Heart right ventricle (tissue), 16 donors: ENCODE data around the gene FXR2. TPM values are rescaled to one million over a fixed set of nuclear protein-coding genes. Genes with fewer than 3 reads are reported as not detected.
A peak's percentile ranks its signal among the peaks of the same experiment; 100 is the strongest.
"Not testable (repeated sequence)": the region's sequence is repeated elsewhere in the genome, so short reads cannot be mapped to it uniquely, and the experiment has no call there.

Experiments used
- ATAC-seq, 8 donors: fragments of 200-7000 bp; cut with Tn5 transposase; one replicate each; pipeline ENCODE4 v1.9.1; 2020; ENCODE audit warnings: mild to moderate bottlenecking in 8 of 8, moderate library complexity in 8 of 8, moderate number of reproducible peaks in 1 of 8
- DNase-seq, 2 donors: peaks; one replicate each; pipeline ENCODE4 v3.0.0-alpha.2; 2020
- H3K27ac ChIP-seq, 10 donors: fragments of 200-600 bp; sonication (generic) in 2 of 10; one replicate each; pipeline versions ENCODE4 v1.5.0 to v1.8.0; 2020 to 2022; ENCODE audit warnings: mild to moderate bottlenecking in 3 of 10
- H3K27me3 ChIP-seq, 7 donors: fragments of 200-600 bp; one replicate each; pipeline ENCODE4 v1.8.0; 2021 to 2022; ENCODE audit warnings: mild to moderate bottlenecking in 2 of 7
- H3K36me3 ChIP-seq, 9 donors: fragments of 200-600 bp; sonication (generic) in 1 of 9; one replicate each; pipeline versions ENCODE4 v1.5.0 to v1.8.0; 2020 to 2022; ENCODE audit warnings: mild to moderate bottlenecking in 2 of 9
- H3K4me1 ChIP-seq, 9 donors: fragments of 200-600 bp; sonication (generic) in 1 of 9; one replicate each; pipeline versions ENCODE4 v1.5.0 to v1.8.0; 2020 to 2022; ENCODE audit warnings: mild to moderate bottlenecking in 4 of 9
- H3K4me3 ChIP-seq, 10 donors: fragments of 200-600 bp; sonication (generic) in 2 of 10; one replicate each; pipeline versions ENCODE4 v1.5.0 to v1.8.0; 2020 to 2022; ENCODE audit warnings: mild to moderate bottlenecking in 7 of 10, moderate library complexity in 2 of 10
- H3K9me3 ChIP-seq, 11 donors: fragments of 200-600 bp in 10 of 11; sonication (generic) in 2 of 11; one replicate each; pipeline versions ENCODE4 v1.5.0 to v1.8.0; 2013 to 2022; ENCODE audit warnings: mild to moderate bottlenecking in 2 of 11, control low read depth in 1 of 11, moderate library complexity in 1 of 11
- WGBS, 2 donors: extraction: QIAGEN DNeasy Blood & Tissue Kit; methylation state at CpG; one replicate each; pipeline ENCODE4 v1.1.7; 2013; ENCODE audit warnings: inconsistent platforms in 1 of 2; 5-methylcytosine and 5-hydroxymethylcytosine counted together
- intact Hi-C, 10 donors: fragments of 100-400 bp; cut with DNase I; formaldehyde crosslinking; loops; one replicate each; pipeline versions ENCODE4 v1.11.1 to v1.14.2; 2022
- polyA plus RNA-seq, 2 donors: library from polyadenylated mRNA; stranded (reverse); fragments of 200-250 nt; gene quantifications; one replicate each; pipeline ENCODE4 v1.2.3, GENCODE V29; 2013
- total RNA-seq, 10 donors: library from RNA; stranded (reverse); fragmentation: NEBNext Ultra II Directional in 3 of 10; extraction: Animal tissue kit (Norgen Biotek cat#: 25700) in 3 of 10; gene quantifications; one replicate each; pipeline versions ENCODE4 v1.2.1 to v1.2.4, GENCODE V29; 2021 to 2023
- TF ChIP-seq, protein P1 (sequence below), 9 donors: fragments of 200-600 bp; sonication (generic) in 2 of 9; IDR thresholded peaks; one replicate each; pipeline versions ENCODE4 v1.5.0 to v1.8.0; 2021 to 2022; ENCODE audit warnings: antibody characterized with exemption in 9 of 9, mild to moderate bottlenecking in 5 of 9, moderate library complexity in 1 of 9
- donor health status: Arrhythmogenic right ventricular cardiomyopathy.
- donor health status: ischemic (EF 13 %, LVEDD 7.1; RV severe dilation, severe dysfunction).
- donor health status: healthy with polysubstance abuse.
- donor health status: DM: no; HTN: yes; CAD: no.
- donor health status: DM: no; HTN: no; CAD: no.
- donor health status: ischemic (EF 25% LVEDD 6.9; RV normal size, moderate dysfunction).
- donor health status: ischemic (EF 25% LVEDD 5.7; RV mildly dilated, moderate dysfunction).
- donor health status: healthy.
- donor health status: DM: yes; HTN: yes; CAD: no.
- donor health status: Ischemic cardiomyopathy.
- donor health status: ischemic (EF 35%, LVEDD 5.7; RV mildly dilated, moderate dysfunction).
- donor health status: nonischemic (EF 11% LVEDD 7.7; RV severe dilation, severe dysfunction).
- donor health status: DM: yes; HTN: yes; CAD: no.
- donor health status: PGD.
- donor health status: ischemic (EF 29% LVEDD 5.4; RV normal size, mild dysfunction).
- donor health status: nonischemic (EF 23%, LVEDD 6.1; RV moderate dilation, normal function).

Gene FXR2
- total and polyA plus RNA-seq, 12 donors, result 52.2 to 111 (median 90.5) TPM

DNA sequence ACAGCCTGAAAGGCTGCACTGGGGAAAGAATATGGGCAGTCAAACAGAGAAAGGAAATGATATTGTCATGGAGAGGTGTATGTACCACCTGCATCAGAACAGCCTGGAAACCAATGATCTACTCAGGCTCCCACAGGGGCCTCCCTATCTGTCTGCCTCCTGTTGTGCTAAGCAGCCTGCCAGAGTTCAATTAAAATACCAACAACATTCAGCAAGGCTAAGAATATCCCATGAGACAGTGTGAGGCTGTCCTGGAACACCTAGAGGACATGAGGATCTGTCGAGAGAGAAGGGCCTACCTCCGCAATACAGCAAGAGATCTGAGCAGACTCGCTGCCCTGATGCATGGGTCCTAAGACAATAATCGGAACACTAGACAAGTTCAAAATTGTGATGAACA is 8.4 kb downstream of the FXR2 start:
- peaks cover 0 to 81% (median 39%) of the 10 kb centered on the region in 9 donors for H3K36me3 ChIP-seq
- peak overlapping the region; percentile 52 to 91 (median 77) for H3K27ac ChIP-seq
- no peak overlapping the region for H3K4me3 ChIP-seq
- H3K27me3 ChIP-seq, result no peaks in the 10 kb centered on the region
- TF ChIP-seq, protein P1, sequence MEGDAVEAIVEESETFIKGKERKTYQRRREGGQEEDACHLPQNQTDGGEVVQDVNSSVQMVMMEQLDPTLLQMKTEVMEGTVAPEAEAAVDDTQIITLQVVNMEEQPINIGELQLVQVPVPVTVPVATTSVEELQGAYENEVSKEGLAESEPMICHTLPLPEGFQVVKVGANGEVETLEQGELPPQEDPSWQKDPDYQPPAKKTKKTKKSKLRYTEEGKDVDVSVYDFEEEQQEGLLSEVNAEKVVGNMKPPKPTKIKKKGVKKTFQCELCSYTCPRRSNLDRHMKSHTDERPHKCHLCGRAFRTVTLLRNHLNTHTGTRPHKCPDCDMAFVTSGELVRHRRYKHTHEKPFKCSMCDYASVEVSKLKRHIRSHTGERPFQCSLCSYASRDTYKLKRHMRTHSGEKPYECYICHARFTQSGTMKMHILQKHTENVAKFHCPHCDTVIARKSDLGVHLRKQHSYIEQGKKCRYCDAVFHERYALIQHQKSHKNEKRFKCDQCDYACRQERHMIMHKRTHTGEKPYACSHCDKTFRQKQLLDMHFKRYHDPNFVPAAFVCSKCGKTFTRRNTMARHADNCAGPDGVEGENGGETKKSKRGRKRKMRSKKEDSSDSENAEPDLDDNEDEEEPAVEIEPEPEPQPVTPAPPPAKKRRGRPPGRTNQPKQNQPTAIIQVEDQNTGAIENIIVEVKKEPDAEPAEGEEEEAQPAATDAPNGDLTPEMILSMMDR (IDR thresholded peaks at IDR 0.05), result no peak
- intact Hi-C loops, result no loop called here
- H3K9me3 ChIP-seq, result no peaks in the 10 kb centered on the region
- peak in 1 of 2 donors; percentile 44 for DNase-seq
- peak; percentile 86 to 98 (median 94) for ATAC-seq
- 50 to 69% methylated on average over 4 of the region's 4 CpGs for WGBS, 2 donors
- peaks cover 3 to 49% (median 18%) of the 10 kb centered on the region in 9 donors for H3K4me1 ChIP-seq

DNA sequence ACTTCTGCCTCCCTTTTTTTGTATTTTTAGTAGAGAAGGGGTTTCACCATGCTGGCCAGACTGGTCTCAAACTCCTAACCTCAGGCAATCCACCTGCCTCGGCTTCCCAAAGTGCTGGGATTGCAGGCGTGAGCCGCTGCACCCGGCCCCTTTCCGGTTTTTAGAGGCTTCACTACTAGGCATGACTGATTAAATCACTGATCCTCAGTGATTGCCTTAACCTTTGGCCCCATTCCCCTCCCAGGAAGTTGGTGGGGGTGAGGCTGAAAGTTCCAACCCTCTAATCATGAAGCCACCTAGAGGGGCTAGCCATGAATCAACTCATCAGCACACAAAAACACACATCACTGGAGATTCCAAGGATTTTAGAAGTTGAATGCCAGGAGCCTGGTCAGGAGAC is 17.1 kb downstream of the FXR2 start:
- H3K36me3 ChIP-seq, result peaks cover 15 to 98% (median 87%) of the 10 kb centered on the region in 9 donors
- not testable (repeated sequence) for H3K9me3 ChIP-seq, H3K4me3 ChIP-seq, H3K27me3 ChIP-seq, H3K4me1 ChIP-seq, H3K27ac ChIP-seq, DNase-seq, ATAC-seq
- 85 to 89% methylated on average over 5 of the region's 5 CpGs for WGBS, 2 donors
- intact Hi-C loops, result loop anchor here in 1 of 10 donors (10.0 kb wide), 1 partner anchor 83 kb away; no protein-coding TSS in a partner anchor

DNA sequence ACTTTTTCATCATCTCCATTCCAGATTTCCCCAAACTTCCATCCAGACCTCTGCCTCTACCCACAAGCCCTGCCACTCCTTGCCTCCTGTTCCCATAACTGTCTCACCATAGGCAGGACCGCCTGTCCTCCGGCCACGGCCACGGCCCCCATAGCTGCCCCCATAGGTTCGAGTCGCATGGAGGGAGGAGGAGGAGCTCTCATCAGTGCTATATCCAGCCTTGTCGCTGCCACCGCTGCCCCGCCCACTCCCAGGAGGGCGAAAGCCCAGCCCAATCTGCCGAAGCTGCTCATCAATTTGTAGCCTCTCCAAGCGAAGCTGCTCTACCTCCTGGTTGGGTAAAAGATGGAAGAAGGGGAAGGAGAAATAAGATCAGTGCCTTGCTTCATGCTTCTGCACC is 21.4 kb downstream of the FXR2 start:
- TF ChIP-seq, protein P1 (IDR thresholded peaks at IDR 0.05), result no peak
- DNase-seq, result no peak
- no peak overlapping the region for H3K4me3 ChIP-seq

DNA sequence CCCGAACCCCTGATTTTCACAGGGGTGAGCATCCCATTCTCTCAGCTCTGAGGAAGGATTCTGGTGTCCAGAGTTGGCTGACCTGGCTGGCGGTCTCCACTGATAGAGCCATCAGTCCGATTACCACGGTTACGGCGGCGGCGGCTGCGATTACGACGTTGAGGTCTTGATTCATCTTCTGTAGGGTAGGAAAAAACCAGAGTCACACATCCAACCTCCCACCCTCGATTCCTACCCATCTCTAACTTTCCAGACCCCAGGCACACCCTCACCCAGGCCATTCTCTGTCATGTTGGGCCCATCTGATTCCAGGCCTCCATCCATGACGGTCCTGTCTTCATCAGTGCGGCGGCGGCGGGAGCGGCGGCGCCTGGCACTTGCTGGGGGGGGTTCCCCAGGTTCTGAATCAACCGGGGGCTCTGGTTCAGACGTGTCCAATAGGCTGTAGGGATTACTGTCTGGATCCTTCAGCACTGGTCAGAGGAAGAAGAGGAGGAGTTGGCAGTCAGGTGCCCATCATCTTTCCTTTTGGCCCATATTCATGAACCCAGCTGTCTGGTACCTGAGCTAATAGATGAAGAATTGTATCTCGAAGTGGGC is 22.2 kb downstream of the FXR2 start:
- Histone ChIP-seq H3K4me1 (peaks cover 8 to 24% (median 20%) of the 10 kb centered on the region in 9 donors), H3K36me3 (peaks cover 4 to 98% (median 58%) of the 10 kb centered on the region in 9 donors), H3K27me3 (no peaks in the 10 kb centered on the region), H3K27ac (no peak overlapping the region), H3K4me3 (no peak overlapping the region), H3K9me3 (no peaks in the 10 kb centered on the region)
- TF ChIP-seq, protein P1 (IDR thresholded peaks at IDR 0.05), result no peak
- DNase-seq, result no peak
- ATAC-seq, result no peak
- WGBS, 2 donors, result 93 to 94% methylated on average over 23 of the region's 23 CpGs
- intact Hi-C loops, result loop anchor here in 1 of 10 donors (10.0 kb wide), 1 partner anchor 78 kb away; no protein-coding TSS in a partner anchor

More for the DNA sequence above, 21.4 kb downstream of the FXR2 start:
- peaks cover 4 to 96% (median 62%) of the 10 kb centered on the region in 9 donors for H3K36me3 ChIP-seq
- intact Hi-C loops, result loop anchor here in 1 of 10 donors (10.0 kb wide), 1 partner anchor 78 kb away; no protein-coding TSS in a partner anchor
- H3K9me3 ChIP-seq, result no peaks in the 10 kb centered on the region
- ATAC-seq, result no peak
- no peaks in the 10 kb centered on the region for H3K27me3 ChIP-seq
- H3K27ac ChIP-seq, result no peak overlapping the region
- H3K4me1 ChIP-seq, result peaks cover 8 to 16% (median 14%) of the 10 kb centered on the region in 9 donors
- 78 to 86% methylated on average over 12 of the region's 12 CpGs for WGBS, 2 donors

DNA sequence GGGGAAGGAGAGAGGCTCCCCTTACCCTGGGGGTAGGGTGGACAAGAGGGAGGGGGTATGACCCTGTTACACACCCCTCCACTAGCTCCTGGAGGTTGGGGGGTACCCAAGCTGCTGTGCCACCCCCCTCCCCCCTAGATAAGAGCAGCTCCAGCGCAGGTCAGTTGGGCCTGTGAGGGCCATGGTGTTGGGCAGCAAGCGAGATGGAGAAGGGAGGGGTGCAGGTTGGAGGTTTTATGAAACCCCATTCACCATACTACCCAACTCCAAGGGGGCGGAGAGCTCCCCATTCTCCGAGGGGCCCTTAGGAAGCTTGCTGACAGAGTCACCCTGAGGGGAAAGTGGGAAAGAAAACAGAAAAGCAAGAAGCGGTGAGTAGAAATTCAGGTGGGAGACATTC is 23.1 kb downstream of the FXR2 start:
- DNase-seq (no peak), ATAC-seq (no peak)
- no peaks in the 10 kb centered on the region for H3K27me3 ChIP-seq
- H3K36me3 ChIP-seq, result peaks cover 4 to 98% (median 53%) of the 10 kb centered on the region in 9 donors
- WGBS, 2 donors, result 83 to 92% methylated on average over 5 of the region's 5 CpGs
- no peak overlapping the region for H3K27ac ChIP-seq
- no peak overlapping the region for H3K4me3 ChIP-seq
- intact Hi-C loops, result loop anchor here in 3 of 10 donors (1.0 to 10.0 kb wide), 3 partner anchors 13 to 77 kb away; no protein-coding TSS in a partner anchor
- peaks cover 8 to 33% (median 20%) of the 10 kb centered on the region in 9 donors for H3K4me1 ChIP-seq
- H3K9me3 ChIP-seq, result no peaks in the 10 kb centered on the region
- TF ChIP-seq, protein P1 (IDR thresholded peaks at IDR 0.05), result no peak
